HG03095 (cell line): Measurements from ENCODE around the gene OR51B6.
"Not testable (repeated sequence)": the region's sequence is repeated elsewhere in the genome, so short reads cannot be mapped to it uniquely, and the experiment has no call there.

Experiments used
- ATAC-seq: cut with Tn5 transposase; IDR thresholded peaks from one replicate; pipeline ENCODE4 v1.9.1; 2021; ENCODE audit warnings: moderate library complexity; ENCODE audit not compliant: unreplicated experiment

OR51B6 gene, protein sequence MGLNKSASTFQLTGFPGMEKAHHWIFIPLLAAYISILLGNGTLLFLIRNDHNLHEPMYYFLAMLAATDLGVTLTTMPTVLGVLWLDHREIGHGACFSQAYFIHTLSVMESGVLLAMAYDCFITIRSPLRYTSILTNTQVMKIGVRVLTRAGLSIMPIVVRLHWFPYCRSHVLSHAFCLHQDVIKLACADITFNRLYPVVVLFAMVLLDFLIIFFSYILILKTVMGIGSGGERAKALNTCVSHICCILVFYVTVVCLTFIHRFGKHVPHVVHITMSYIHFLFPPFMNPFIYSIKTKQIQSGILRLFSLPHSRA

GRCh38 chr11:5351208-5351607, at the start of gene OR51B6:
Gene OR51B6, plus strand, starts transcription at chr11:5351508. Its CDS starts 0 bp downstream, at chr11:5351508.
- ATAC-seq: no peak

DNA sequence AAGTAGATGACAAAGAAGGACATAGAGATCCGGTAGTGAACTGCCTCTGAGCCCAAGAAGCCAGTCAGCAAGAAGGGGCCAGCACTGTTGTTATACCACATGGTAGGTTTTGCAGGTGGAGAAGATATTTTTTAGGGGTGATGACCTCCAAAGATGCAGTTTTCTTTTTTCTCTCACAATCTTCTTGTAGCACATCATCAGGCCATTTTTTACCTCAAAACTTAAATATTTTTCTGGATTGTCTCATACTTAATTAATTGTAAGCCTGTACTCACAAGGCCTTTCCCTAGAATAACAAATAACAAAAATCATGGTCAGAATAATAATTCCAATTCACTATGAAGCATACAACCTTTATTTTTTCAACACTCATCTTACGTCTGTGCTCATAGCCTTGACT, 49.5 kb upstream of the OR51B6 start, which contains the start of gene OR51B4:
TSS of gene OR51B4 (minus strand) at position 101 of the 400 bp plus-strand sequence. CDS start at position 101, 0 bp downstream.
- ATAC-seq: no peak

GRCh38 chr11:5303626-5304025, 47.7 kb upstream of the OR51B6 start:
- no peak for ATAC-seq

DNA sequence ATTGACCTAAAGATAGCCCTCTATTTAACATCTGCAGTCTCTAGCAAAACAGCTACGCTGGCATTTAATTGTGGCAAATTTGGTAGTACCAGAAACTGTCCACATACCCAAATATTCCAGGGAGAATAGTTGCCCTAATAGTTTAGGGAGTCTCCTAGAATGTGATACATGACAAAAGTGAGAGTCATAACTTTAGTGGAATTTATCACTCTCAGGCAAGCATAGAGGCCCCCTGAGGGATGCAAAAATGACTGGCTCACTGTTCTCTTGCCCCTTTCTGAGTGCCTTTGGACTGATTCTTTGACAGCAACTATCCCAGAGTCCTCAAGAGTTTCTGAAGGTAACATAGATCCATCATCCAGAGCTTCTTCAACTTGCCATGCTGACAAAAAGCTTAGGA, 47.3 kb upstream of the OR51B6 start:
- no peak for ATAC-seq

- no peak for ATAC-seq
These were observed 43.9 kb upstream of the OR51B6 start for GRCh38 chr11:5307256-5308019.

DNA sequence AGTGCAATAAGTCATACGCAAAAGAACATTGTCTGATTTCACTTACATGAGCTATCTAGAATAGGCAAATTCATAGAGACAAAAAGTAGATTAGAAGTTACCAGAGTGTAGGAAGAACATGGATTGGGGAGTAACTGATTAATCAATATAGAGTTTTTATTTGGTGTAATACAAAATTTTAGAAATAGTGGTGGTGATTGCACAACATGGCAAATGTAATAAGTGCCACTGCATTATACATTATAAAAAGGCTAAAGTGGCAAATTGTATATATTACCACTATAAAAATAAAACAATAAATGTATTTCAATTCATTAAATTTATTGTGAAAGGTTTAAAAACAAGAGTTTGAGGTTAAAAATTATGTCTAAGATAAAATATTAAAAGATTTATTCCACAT, 40.9 kb upstream of the OR51B6 start:
- no peak for ATAC-seq

DNA sequence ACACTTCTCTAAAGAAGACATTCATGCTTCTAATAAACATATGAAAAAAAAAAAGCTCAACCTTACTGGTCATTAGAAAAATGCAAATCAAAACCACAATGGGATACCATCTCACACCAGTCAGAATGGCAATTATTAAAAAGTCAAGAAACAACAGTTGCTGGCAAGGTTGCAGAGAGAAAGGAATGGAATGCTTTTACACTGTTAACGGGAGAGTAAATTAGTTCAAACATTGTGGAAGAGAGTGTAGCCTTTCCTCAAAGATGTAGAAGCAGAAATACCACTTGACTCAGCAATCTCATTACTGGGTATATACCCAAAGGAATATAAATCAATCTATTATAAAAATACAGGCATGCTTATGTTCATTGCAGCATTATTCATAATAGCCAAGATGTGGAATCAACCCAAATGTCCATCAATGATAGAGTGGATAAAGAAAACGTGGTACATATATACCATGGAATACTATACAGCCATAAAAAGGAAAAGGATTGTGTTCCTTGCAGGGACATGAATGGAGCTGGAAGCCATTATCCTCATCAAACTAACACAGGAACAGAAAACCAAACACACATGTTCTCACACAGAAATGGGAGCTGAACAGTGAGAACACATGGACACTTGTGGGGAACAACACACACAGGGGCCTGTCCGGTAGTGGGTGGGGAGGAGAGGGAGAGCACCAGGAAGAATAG, 37.8 kb upstream of the OR51B6 start:
- ATAC-seq: not testable (repeated sequence)

GRCh38 chr11:5317292-5317691, 34.0 kb upstream of the OR51B6 start:
- no peak for ATAC-seq

DNA sequence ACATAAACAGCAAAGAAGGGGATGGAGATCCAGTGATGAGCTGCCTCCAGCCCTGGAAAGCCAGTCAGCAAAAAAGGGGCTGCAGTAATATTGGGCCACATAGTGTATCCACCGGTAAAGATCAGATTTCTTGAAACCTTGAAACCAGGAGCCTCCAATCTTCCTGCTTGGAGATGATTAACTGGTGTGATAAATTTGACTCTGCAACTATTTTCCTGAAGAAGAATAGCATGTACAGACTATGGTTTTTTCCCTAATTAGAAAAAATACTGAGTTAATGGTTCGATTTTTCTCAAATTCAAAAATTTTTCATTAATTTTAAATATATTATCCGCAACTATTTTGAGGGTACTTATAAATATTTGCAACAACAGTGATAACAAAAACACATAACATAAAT, 27.1 kb upstream of the OR51B6 start, which contains the start of gene OR51B2:
TSS of gene OR51B2 (minus strand) at position 101 of the 400 bp plus-strand sequence. CDS start at position 101, 0 bp downstream.
- ATAC-seq: no peak

- ATAC-seq: no peak
These were observed 16.1 kb upstream of the OR51B6 start for GRCh38 chr11:5335170-5335569.

- no peak for ATAC-seq
These were observed 15.0 kb upstream of the OR51B6 start for GRCh38 chr11:5336331-5336730.

- not testable (repeated sequence) for ATAC-seq
These were observed 14.1 kb upstream of the OR51B6 start for GRCh38 chr11:5337253-5337652.

DNA sequence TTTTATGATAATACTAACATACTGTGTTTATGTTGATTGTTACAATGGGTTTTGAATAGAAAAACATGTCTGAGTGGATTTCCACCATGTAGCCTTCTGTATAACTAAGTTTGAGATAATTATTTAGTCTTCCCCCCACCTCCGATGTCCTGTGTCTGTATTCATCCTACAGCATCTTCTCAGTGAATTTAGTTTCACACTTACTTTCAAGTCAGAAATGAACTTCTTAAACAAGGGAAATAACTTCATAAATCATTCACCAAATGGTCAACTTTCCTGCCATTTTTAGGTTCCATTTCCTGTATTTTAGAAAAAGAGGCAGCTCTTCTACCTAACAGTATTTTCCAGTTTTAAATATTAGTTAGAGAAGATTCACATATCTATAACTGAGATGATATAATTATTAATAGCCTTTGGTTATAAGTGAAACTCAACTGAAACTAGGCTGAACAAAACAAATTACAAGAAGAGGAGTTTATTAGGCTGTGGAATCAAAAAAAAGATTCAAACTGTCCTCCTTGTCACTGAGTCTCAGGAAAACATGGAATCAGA, 11.5 kb upstream of the OR51B6 start:
- peak; percentile 61 for ATAC-seq

- ATAC-seq: no peak
These were observed 7.6 kb upstream of the OR51B6 start, which contains the start of gene OR51B5 for GRCh38 chr11:5343474-5344335. Gene OR51B5, minus strand, starts transcription at chr11:5343524. Its CDS starts 0 bp downstream, at chr11:5343524.

DNA sequence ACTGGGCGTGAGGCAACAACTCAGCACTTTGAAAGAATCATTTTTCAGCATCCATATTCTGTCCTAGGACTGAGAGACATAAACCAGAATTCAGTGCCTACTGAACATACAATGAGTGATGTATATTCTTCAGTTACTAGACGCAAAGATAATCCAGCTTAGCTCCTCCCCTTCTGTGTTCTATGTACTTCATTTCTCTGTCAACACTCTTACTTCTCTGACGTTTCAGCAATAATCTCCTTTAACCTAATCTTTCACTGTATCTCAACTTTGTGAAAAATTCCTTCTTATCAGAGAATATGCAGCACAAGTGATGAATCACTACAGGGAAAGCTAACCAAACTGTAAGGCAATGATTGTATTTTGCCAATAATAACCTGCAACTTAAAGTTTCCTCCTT, 5.5 kb upstream of the OR51B6 start:
- ATAC-seq: no peak

- no peak for ATAC-seq
These were observed 2.6 kb upstream of the OR51B6 start for GRCh38 chr11:5348551-5349194.

DNA sequence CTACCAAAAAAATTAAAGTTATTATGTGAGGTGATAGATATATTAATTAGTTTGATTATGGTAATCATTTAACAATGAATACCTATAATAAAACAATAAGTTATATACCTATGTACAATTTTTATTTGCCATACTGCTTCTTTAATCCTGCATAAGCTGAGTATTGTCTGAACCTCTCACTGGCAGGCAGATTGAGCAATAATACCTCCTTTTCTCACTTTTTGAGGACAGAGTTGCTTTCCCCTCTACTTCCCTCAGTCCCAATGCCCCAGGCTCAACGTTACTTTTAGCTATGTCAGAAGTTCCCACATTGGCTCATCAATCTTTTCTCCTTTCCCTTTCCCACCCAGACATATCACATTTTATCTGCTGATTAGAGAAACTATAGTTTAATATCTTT, 1.8 kb upstream of the OR51B6 start:
- no peak for ATAC-seq

GRCh38 chr11:5356031-5356430, 4.7 kb downstream of the OR51B6 start:
- ATAC-seq: not testable (repeated sequence)

DNA sequence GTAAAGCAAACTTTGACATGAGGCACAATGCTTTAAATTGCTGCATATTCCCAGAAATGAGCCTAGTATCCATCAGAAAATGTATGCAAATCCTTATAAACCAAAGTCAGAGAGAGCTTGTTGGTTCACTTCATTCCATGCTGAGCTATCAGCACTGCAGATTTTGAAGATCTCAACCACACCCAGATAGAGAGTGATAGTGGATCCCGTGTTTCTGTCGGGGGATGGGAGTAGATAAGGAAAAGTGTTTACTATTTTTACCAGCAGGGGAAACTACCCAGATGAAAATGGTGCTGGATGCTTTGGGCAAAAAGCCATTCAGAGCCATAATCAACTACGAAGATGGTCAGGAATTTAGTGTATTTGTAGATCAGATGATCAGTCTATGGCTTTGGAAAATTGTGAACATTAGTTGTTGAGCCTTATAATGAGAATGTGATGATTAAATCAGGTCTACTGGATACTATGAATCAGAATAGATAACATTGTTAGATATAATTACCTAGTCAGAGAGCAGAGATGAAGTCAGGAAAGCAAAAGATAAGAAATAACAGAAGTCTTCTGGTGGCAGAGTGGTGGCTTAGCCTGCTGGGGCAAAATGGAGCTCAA, 10.8 kb downstream of the OR51B6 start:
- no peak for ATAC-seq
